ENCODE results near the gene EXOC3. TPM values are rescaled to one million over a fixed set of nuclear protein-coding genes. Genes with fewer than 3 reads are reported as not detected.
A peak's percentile ranks its signal among the peaks of the same experiment; 100 is the strongest.

EXOC3 gene
- total and polyA plus RNA-seq, 10 of the 15 experiments (the other 5 are each of a cell fraction or from before 2014, with no cell fraction given), result 1.6 to 53.0 (median 27.9) TPM

GRCh38 chr5:488241-488640, 45.3 kb downstream of the EXOC3 start:
- no peaks in the 10 kb centered on the region for H4K20me1 ChIP-seq (ENCODE audit: control insufficient read depth, insufficient read depth)
- H3K4me2 ChIP-seq (ENCODE audit: control insufficient read depth, insufficient read depth), result no peak overlapping the region
- H3K27ac ChIP-seq (ENCODE audit: control insufficient read depth, insufficient read depth), result no peak overlapping the region
- SMC1A ChIA-PET (ENCODE audit: uncharacterized antibody, unreplicated experiment), result no interaction called here
- 66% methylated on average over 25 of the region's 33 CpGs for WGBS (ENCODE audit: insufficient coverage, insufficient replicate concordance, low lambda C conversion rate, missing lambda C conversion rate)
- no peak for TF ChIP-seq MAX (IDR thresholded peaks at IDR 0.05; ENCODE audit: low read depth, low read length)
- CTCF ChIA-PET, result no interaction called here
- DNase-seq (ENCODE audit: low read depth, low spot score) (no peak), FAIRE-seq (no peak), ATAC-seq (no peak)
- no peaks in the 10 kb centered on the region for H3K79me2 ChIP-seq (ENCODE audit: control insufficient read depth, insufficient read depth, low read length)
- intact Hi-C loops (cut with micrococcal nuclease; ENCODE audit: unreplicated experiment) (no loop called here), in situ Hi-C loops (cut with MboI) (no loop called here)
- H3K4me3 ChIP-seq, result no peak overlapping the region
- POLR2A ChIA-PET, result no interaction called here
- no peaks in the 10 kb centered on the region for H3K36me3 ChIP-seq (ENCODE audit: control insufficient read depth in 2 of 2, insufficient read depth in 2 of 2, low read length in 1 of 2)
- no peaks in the 10 kb centered on the region for H3K4me1 ChIP-seq (ENCODE audit: control insufficient read depth, insufficient read depth, low read length)
- H2AFZ ChIP-seq (ENCODE audit: control insufficient read depth, low read depth, low read length), result no peak overlapping the region
- no TSS peak for BruUV-seq (replicated peaks)
- RAD21 ChIA-PET (ENCODE audit: unreplicated experiment), result no interaction called here
- H3K9ac ChIP-seq (ENCODE audit: control insufficient read depth, insufficient read depth, low read length), result no peak overlapping the region
- no peaks in the 10 kb centered on the region for H3K9me3 ChIP-seq (replicated peaks; ENCODE audit: control insufficient read depth, insufficient read depth, low read length)
- H3K27me3 ChIP-seq (replicated peaks in 1 of 2; ENCODE audit: control insufficient read depth in 2 of 2, insufficient read depth in 2 of 2, low read length in 1 of 2), result no peaks in the 10 kb centered on the region

- no peak overlapping the region for H3K9ac ChIP-seq (ENCODE audit: control insufficient read depth, insufficient read depth, low read length)
- no peaks in the 10 kb centered on the region for H3K4me1 ChIP-seq (ENCODE audit: control insufficient read depth, insufficient read depth, low read length)
- no peak overlapping the region for H3K4me3 ChIP-seq
- TF ChIP-seq GATAD2B (conservative IDR thresholded peaks at IDR 0.05; ENCODE audit: low read depth), result no peak
- TF ChIP-seq EED (IDR thresholded peaks at IDR 0.05; ENCODE audit: low read depth), result no peak
- TF ChIP-seq YBX1 (IDR thresholded peaks at IDR 0.05), result no peak
- no peak for TF ChIP-seq ZNF622 (IDR thresholded peaks at IDR 0.05)
- TF ChIP-seq ZBED1 (IDR thresholded peaks at IDR 0.05; ENCODE audit: borderline replicate concordance), result no peak
- no peak for TF ChIP-seq SREBF1 (IDR thresholded peaks at IDR 0.05; ENCODE audit: low read length)
- no peak for TF ChIP-seq RFX5 (IDR thresholded peaks at IDR 0.05; ENCODE audit: low read depth, low read length)
- TF ChIP-seq RAD21 (IDR thresholded peaks at IDR 0.05; ENCODE audit: insufficient read depth, low read depth, low read length), result no peak
- TF ChIP-seq CBX3 (IDR thresholded peaks at IDR 0.05; ENCODE audit: borderline replicate concordance, low read depth), result no peak
- TF ChIP-seq MTA2 (IDR thresholded peaks at IDR 0.05; ENCODE audit: low read depth), result no peak
- TF ChIP-seq, protein P1, sequence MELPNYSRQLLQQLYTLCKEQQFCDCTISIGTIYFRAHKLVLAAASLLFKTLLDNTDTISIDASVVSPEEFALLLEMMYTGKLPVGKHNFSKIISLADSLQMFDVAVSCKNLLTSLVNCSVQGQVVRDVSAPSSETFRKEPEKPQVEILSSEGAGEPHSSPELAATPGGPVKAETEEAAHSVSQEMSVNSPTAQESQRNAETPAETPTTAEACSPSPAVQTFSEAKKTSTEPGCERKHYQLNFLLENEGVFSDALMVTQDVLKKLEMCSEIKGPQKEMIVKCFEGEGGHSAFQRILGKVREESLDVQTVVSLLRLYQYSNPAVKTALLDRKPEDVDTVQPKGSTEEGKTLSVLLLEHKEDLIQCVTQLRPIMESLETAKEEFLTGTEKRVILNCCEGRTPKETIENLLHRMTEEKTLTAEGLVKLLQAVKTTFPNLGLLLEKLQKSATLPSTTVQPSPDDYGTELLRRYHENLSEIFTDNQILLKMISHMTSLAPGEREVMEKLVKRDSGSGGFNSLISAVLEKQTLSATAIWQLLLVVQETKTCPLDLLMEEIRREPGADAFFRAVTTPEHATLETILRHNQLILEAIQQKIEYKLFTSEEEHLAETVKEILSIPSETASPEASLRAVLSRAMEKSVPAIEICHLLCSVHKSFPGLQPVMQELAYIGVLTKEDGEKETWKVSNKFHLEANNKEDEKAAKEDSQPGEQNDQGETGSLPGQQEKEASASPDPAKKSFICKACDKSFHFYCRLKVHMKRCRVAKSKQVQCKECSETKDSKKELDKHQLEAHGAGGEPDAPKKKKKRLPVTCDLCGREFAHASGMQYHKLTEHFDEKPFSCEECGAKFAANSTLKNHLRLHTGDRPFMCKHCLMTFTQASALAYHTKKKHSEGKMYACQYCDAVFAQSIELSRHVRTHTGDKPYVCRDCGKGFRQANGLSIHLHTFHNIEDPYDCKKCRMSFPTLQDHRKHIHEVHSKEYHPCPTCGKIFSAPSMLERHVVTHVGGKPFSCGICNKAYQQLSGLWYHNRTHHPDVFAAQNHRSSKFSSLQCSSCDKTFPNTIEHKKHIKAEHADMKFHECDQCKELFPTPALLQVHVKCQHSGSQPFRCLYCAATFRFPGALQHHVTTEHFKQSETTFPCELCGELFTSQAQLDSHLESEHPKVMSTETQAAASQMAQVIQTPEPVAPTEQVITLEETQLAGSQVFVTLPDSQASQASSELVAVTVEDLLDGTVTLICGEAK (IDR thresholded peaks at IDR 0.05; ENCODE audit: borderline replicate concordance), result no peak
- TF ChIP-seq CREM (IDR thresholded peaks at IDR 0.05; ENCODE audit: low read depth), result no peak
- no peak for TF ChIP-seq HCFC1 (IDR thresholded peaks at IDR 0.05; ENCODE audit: low read length)
- in situ Hi-C loops (cut with MboI), result no loop called here
- H3K79me2 ChIP-seq (ENCODE audit: control insufficient read depth, insufficient read depth, low read length), result no peaks in the 10 kb centered on the region
- DNase-seq (ENCODE audit: low read depth, low spot score), result no peak
- WGBS (ENCODE audit: insufficient coverage, insufficient replicate concordance, low lambda C conversion rate, missing lambda C conversion rate), result 39% methylated on average over 30 of the region's 40 CpGs
- no TSS peak for BruUV-seq (replicated peaks)
- H3K27me3 ChIP-seq (replicated peaks in 1 of 2; ENCODE audit: control insufficient read depth in 2 of 2, insufficient read depth in 2 of 2, low read length in 1 of 2), result no peaks in the 10 kb centered on the region
- peak; percentile 38; the same call in 2 of the 3 replicates for ATAC-seq
- ChIA-PET POLR2A (no interaction called here), SMC1A (ENCODE audit: uncharacterized antibody, unreplicated experiment) (no interaction called here), RAD21 (ENCODE audit: unreplicated experiment) (no interaction called here), CTCF (no interaction called here)
- FAIRE-seq, result no peak
- no peaks in the 10 kb centered on the region for H4K20me1 ChIP-seq (ENCODE audit: control insufficient read depth, insufficient read depth)
- no peak overlapping the region for H2AFZ ChIP-seq (ENCODE audit: control insufficient read depth, low read depth, low read length)
- no peak overlapping the region for H3K27ac ChIP-seq (ENCODE audit: control insufficient read depth, insufficient read depth)
- H3K36me3 ChIP-seq (ENCODE audit: control insufficient read depth in 2 of 2, insufficient read depth in 2 of 2, low read length in 1 of 2), result no peaks in the 10 kb centered on the region
- H3K9me3 ChIP-seq (replicated peaks; ENCODE audit: control insufficient read depth, insufficient read depth, low read length), result no peaks in the 10 kb centered on the region
- H3K4me2 ChIP-seq (ENCODE audit: control insufficient read depth, insufficient read depth), result no peak overlapping the region
- intact Hi-C loops (cut with micrococcal nuclease; ENCODE audit: unreplicated experiment), result no loop called here
Measured at GRCh38 chr5:488744-489688, 46.0 kb downstream of the EXOC3 start.
